Activated CD8-positive, alpha-beta memory T cell treated with anti-CD3 and anti-CD28 coated beads for 4 hours (primary cell): Measurements from ENCODE around the gene CEACAM16.

ENCODE experiments used
- DNase-seq, 2 donors: peaks; one replicate each; pipeline ENCODE4 v3.0.0-alpha.2; 2020; ENCODE audit warnings: low read depth in 2 of 2

The CEACAM16 gene

DNA sequence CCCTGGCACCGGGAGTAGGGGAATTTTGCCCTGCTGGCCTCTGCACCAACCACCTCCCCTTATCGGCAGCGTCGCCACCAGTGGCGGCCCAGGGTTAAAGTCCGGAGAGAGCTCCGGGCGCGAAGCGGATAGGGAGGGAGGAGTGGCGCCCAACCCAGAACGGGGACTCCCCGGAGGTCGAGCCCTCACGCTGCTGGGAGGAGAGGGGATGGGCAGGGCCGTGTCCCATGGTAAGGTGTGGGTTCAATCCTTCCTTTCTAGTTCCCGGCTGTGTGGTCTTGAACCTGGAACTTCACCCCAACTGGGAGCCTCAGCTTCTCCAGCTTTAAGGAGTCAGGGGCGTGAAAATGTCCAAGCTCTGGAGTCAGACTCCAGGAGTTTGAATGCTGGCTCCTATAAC, 26.3 kb downstream of the CEACAM16 start:
- no peak for DNase-seq

DNA sequence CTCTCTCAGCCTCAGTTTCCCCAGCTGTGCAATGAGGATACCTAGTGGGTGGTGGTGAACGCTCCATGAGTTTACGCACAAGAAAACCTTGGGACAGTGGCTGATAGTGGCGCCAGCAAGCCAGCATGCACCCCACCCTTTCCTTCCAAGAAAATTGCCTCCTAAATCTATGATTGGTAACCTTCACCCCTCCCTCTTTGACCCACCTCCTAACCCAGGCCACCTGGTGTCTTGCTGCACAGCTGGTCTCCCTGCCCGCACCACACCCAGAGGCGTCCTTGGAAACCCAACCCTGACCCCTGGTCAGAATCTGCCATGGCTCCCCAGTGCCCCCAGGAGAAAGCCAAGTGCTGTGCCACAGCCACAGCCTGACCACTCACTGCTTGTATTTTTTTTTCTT, 26.7 kb downstream of the CEACAM16 start:
- no peak for DNase-seq

DNA sequence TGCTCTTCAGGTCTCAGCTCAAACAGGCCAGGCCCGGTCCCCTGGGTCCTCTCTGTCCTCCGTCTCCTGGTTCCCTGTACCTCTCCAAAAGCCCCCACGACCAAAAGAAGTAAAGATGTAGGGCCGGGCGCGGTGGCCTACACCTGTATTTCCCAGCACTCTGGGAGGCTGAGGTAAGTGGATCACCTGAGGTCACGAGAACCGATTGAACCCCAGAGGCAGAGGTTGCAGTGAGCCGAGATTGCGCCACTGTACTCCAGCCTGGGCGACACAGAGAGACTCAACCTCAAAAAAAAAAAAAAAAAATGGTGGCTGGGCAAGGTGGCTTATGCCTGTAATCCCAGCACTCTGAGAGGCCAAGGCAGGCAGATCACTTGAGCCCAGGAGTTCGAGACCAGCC, 27.5 kb downstream of the CEACAM16 start:
- no peak for DNase-seq

DNA sequence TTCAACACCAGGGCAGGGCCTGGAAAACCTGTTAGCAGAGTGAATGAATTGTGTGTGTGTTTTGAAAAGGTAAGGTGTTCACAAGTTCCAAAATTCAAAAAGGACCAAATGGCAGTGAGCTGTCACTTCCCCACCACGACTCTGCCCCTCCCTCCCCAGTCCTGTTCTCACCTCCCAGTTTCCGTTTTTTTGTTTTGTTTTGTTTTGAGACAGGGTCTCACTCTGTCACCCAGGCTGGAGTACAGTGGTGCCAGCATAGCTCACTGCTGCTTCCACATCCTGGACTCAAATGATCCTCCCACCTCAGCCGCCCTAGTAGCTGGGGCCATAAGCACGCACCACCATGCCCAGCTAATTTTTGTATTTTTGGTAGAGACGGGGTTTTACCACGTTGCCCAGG, 29.2 kb downstream of the CEACAM16 start:
- DNase-seq: no peak

DNA sequence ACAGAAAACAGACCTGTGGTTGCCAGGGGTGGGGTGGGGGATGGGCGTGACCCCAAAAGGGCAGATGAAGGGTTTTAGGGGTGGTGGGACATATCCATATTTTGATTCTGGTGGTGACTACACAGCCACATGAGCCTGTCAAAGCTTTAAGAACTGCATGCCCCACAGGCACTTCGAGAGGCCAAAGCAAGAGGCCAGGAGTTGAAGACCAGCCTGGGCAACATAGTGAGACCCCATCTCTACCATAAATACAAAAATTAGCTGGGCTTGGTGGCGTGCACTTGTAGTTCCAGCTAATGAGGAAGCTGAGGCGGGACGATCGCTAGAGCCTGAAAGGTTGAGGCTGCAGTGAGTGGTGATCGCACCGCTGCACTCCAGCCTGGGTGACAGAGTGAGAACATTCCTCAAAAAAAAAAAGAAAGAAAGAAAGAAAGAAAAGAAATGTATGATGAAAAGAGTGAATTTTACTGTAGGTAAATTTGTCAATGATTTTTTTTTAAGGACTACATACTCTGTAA, 30.6 kb downstream of the CEACAM16 start:
- no peak for DNase-seq

DNA sequence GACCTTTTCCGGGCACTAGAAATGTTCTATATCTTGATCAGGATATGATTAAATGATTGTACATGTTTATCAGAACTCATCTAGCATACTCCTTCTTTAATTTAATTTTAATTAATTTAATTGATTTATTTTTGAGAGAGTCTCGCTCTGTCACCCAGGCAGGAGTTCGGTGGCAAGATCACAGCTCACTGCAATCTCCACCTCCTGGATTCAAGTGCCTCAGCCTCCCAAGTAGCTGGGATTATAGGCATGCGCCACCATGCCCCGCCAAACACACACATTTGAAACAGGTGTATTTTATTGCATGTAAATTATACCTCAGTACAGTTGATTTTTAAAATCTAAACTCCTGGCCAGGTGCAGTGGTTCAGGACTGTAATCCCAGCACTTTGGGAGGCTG, 32.1 kb downstream of the CEACAM16 start:
- no peak for DNase-seq

DNA sequence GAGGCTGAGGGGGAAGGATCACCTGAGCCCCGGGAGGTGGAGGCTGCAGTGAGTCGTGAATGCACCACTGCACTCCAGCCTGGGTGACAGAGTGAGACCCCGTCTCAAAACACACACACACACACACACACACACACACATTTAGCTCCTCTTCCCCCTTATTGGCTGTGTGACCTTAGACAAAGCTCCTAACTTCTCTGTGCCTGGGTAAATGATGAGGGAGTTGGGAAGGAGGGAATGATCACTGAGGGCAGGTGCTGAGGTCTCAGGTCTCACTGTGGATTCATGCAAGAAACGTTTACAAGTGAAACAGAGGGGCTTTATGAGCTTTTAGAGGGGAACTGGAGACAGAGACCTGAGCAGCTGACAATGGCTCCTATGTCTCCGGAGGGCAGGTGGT, 32.7 kb downstream of the CEACAM16 start:
- no peak for DNase-seq

DNA sequence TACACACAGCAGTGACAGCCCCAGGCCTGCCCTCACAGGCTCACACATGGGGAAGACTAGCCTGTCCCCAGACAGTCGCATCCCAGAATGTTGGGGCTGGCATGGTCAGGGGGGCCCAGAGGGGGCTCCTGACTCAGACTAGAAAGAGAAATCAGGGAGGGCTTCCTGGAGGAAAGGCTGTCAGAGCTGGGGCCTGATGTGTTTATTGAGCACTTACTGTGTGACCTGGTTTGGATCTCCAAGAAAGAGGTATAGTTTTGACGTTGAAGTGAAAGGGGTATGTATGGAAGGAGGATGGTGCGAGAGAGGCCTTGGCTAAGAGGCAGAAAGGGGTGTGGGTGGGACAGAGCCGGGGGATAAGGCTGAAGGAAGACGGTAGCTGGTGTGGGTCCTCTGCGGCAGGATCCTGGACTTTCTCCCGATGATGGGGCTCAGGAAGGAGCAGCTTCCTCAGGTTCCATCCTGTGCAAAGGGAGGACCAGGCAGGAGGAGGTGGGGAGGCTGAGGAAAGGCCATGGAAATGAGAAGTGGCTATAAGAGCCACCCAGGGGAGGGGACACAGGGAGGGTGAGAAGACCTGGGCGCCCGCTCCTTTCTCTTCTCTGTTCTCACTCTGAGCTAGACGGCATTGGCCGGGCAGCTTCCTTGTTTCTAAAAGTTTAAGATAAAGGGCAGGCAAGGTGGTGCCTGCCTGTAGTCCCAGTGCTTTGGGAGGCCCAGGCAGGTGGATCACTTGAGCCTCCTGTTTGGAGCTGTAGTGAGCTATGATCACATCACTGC, 33.5 kb downstream of the CEACAM16 start:
- no peak for DNase-seq

DNA sequence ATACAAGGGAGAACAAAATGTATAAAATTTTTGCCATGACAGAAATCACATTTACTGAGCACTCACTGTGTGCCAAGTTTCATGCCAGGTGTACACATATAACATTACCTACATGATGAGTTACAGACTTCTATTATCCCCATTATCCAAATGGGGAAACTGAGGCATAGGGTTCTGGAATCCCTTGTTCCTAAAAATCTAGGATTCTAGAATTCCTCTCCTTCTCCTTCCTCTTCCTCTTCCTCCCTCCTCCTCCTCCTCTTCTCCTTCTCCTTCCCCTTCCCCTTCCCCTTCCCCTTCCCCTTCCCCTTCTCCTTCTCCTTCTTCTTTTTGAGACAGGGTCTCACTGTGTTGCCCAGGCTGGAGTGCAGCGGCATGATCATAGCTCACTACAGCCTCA, 35.4 kb downstream of the CEACAM16 start:
- DNase-seq: no peak

DNA sequence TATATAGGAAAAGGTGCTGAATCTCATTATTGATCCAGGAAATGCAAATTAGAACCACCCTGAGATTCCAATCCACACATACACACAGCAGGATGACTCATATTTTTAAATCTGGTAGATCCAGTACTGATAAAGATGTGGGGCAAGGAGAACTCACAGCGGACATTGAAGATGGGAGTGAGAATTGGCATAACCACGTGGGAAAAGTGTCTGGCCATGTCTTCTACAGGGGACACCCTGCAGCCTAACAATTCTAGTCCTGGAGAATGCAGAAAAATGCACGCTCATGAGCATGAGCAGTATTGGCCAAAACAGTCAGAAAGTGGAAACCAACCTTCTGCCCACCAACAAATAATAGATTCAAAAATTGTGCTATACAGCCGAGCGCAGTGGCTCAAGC, 36.1 kb downstream of the CEACAM16 start:
- DNase-seq: no peak

DNA sequence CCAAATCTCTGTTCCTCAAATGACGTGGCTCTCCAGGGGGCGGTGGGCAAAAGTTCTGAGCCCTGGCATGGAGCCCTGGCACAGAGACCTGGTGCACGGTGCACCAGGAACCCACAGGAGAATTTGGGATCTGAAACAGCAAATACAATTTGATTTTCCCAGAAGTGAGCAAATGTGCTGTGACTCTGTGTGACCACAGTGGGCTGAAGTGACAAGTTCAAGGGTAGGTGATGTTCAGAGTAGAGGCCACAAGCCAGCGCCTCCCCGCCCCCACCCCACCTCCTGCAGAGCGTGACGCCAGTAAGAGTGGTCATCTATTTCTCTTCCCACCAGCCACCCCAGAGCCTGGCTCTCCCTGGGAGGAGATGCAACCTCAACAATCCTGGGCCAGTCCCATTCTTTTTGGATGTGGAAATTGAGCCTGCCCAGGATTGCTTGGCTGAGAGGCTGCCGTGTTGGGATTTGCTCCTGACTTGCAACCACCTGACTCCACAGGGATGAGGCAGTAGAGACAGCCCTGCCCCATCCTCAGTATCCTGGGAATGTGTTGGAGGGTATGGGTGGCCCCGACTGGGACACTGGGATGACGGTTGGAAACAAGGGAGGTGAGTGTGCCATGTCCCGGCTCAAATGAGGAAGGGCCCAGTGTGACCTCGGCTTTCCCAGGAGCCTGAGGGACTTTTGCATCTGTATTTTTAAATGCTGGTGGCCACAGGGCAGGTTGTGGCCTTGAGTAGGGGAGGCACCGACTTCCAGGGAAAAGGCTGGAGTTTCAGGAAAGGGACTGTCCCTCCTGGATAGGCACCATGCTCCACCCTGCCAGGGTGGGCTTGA, 38.5 kb downstream of the CEACAM16 start:
- DNase-seq: no peak

DNA sequence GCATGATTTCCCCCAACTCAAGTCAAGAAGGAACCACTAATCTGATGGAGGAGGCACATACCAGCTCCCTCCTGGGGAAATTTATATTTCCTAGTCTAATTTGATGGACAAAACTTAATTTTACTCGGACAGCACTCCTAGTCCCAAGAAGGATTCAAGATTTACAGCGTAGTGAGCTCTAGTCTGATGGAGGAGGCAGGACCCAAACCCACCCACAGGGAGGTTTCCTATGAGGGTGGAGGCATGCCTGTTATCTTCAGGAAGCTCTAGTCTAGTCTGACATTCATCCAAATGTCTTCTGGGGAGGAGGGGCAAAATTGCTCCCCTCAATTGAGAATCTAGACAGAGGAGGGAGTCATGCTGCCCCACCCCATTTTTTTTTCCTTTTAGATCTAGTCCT, 39.2 kb downstream of the CEACAM16 start:
- no peak for DNase-seq

DNA sequence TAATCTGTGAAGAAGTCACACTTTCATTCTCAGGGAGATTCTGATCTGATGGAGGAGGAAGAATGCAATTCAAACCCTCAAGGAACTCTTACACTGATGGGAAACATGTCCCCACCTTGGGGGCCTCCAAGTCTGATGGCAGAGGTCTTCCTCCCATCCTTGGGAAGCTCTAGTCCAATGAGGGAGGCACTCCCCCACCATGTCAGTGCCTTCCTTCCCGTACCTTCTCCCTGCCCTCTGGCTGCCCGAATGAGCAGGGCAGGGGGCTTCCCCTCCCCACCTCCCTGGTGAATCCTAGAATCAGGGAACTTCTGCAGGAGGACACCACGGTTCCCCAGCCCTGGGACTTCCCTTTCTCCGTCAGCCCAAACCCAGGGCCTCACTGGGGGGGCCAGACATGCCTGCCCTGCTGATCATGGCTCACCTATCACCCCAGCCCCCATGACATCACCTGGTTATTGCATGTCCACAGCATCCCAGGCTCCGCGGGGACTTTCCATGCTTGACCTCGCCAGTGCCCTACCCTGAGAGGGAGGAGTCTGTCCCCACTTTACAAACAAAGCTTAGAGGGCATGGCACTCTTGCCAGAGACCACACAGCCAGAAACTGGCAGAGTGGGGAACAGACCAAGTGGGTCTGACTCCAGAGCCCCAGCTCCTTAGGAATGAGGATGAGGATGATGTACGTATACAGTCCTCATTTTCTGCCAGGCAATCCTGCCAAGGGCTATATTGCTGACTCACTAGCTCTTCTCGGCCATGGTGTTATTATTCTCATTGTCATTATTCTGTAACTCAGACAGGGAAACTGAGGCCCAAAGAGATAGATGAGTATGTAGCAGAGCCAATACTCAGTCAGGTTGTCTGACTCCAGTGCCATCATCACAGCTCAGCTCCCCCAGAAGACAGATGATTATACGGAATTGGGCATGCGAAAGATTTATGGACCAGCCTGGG, 39.9 kb downstream of the CEACAM16 start:
- DNase-seq: no peak

DNA sequence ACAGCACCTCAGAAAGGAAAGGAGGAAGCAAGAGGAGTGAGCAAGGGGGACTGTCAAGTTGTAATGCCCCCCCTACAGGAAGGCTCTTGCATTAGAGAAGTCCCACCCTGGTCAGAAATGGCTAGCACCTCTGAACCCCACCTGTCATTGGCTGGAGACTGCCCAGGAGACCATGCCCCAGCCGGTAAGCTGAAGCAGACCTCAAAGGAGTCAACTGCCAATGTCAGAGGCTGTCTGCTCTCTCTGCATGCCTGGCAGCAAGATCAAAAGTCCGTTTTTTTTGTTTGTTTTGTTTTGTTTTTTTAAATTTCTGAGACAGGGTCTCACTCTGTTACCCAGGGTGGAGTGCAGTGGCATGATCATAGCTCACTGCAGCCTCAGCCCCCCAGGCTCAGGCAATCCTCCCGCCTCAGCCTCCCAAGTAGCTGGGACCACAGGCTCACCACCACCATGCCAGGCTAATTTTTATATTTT, 41.4 kb downstream of the CEACAM16 start:
- no peak for DNase-seq

DNA sequence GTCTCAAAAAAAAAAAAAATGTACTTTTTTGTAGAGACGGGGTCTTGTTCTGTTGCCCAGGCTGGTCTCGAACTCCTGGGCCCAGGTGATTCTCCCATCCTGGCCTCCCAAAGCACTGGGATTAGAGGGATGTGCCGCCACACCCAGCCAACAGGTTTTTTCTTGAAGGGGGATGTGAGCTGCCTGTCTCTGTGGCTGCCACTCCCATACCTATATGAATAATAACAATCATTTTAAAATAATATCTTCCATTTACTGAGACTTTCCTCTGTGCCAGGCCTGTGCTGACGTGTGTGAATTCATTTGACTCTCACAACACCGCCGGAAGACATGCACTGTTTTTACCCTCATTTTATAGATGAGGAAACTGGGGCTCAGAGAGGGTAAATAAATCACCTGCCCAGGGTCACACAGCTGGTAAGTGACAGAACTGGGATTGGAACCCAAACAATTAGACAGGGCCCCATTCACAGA, 42.3 kb downstream of the CEACAM16 start:
- DNase-seq: no peak

DNA sequence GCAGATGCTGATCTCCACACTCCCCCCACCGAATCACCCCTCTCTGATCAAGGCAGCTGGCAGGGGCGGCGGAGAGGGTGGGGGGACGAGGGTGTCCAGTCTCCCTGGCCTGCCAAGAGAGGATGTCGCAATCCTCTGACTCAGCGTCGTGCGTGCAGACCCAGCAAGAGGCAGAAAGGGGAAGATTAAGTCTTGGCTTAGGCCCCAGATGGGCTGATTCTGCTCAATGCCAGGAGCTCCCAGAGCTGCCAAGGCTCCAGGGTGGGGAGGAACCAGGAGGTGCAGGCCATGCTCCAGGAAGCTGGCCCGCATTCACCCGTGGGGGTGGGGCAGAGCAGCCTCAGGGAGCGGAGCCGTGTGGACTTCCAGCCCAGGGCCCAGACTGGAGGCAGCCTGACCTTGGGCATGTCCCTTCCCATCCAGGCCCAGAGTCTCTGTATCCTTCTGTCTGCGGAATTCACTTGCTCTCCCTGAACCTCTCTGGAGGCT, 42.9 kb downstream of the CEACAM16 start:
- DNase-seq: no peak

DNA sequence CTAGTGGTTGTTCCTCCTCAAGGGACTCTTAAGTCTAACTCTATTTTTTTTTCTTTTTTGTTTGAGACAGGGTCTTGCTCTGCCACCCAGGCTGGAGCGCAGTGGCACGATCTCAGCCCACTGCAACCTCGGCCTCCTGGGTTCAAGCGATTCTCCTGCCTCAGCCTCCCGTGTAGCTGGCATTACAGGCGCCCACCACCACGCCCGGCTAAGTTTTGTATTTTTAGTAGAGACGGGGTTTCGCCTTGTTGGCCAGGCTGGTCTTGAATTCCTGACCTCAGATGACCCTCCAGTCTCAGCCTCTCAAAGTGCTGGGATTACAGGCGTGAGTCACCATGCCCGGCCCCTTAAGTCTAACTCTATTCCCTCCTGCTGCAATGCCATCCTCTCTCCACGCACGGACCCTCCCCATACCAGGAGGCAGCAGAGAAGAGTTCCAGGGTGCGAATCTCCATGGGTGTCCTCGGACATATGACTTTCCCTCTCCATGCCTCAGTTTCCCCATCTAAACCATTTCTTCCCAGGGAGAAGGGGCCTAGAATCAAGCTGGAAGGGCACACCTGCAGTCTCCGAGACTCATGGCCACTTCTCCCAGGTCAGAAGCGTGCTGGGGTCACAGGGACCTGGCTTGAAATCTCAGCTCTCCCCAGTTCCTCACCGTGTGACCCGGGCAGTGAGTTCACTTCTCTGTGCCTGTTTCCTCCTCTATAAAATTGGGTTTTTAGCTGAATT, 43.5 kb downstream of the CEACAM16 start:
- DNase-seq: no peak

DNA sequence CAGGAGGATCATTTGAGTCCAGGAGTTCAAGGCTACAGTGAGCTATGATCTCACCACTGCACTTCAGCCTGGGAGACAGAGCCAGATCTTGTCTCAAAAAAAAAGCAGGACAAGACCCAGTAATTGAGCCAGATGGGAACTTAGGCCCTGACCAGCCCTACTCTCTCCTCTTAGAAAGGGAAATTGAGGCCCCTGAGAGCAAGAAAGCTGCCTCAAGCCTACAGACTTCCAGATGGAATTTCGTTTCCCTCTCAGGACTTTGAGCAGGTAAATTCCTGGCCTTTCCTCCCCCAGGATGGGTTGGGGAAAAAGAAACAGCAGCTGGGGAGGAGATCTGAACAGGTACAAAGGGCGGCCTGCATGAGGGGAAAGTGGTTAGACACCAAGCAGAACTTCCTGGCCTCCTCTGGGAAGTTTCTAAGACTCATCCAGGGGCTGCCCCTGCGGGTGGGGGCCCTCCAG, 46.0 kb downstream of the CEACAM16 start:
- no peak for DNase-seq

DNA sequence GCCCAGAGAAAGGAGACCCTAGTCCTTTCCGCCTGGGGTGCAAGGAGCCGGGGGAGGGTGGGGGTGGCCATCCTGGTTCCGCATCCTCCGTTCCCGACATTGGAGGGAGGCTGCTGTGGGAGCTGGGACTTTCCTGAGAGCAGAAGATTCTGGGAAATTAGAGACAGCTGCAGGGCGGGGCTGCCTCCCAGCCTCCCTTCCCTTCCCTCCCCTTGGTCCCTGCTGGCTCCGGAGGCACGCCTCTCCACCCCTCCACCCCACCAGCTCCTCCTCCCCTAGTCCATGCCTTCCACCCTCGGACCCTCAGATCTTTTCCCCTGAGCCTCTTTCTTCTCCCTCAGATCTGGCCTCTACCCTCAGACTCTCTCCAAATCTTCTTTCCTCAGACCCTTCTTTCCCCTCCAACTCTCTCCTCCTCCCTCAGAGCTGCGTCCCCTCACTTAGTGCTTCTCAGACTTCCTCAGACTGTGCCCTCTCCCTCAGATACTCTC, 46.4 kb downstream of the CEACAM16 start:
- DNase-seq: no peak

DNA sequence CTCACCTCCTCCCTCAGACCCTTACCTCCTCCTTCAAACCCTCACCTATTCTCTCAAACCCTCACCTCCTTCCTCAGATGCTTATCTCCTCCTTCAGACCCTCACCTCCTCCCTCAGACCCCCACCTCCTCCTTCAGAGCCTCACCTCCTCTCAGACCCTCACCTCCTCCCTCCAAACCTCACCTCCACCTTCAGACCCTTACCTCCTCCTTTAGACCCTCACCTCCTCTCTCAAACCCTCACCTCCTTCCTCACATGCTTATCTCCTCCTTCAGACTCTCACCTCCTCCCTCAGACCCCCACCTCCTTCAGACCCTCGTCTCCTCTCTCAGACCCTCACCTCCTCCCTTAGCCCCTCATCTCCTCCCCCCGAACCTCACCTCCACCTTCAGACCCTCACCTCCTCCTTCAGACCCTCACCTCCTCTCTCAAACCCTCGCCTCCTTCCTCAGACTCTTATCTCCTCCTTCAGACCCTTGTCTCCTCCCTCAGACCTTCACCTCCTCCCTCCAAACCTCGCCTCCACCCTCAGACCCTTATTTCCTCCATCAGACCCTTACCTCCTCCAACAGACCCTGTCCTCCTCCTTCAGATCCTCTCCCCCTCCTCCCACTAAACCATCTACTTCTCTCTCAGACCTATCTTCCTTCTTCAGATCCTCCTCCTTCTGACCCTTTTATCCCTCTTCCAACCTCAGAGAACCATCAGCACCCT, 47.1 kb downstream of the CEACAM16 start:
- DNase-seq: no peak
